GM10266 (cell line): ENCODE results near the gene PLXDC2.
"Not testable (repeated sequence)": the region's sequence is repeated elsewhere in the genome, so short reads cannot be mapped to it uniquely, and the experiment has no call there.

Source experiments
- DNase-seq: peaks from one replicate; pipeline ENCODE4 v3.0.0; 2012; ENCODE audit errors: extremely low spot score
- CTCF ChIP-seq: IDR thresholded peaks from 2 replicates; pipeline ENCODE4 v1.5.1; 2012; ENCODE audit warnings: mild to moderate bottlenecking, low read depth; ENCODE audit not compliant: control insufficient read depth, insufficient read depth; ENCODE audit errors: missing control alignments

PLXDC2 gene

GRCh38 chr10:19985745-19986144 lies 169.5 kb downstream of the PLXDC2 start:
- TF ChIP-seq CTCF: no peak
- DNase-seq: no peak

GRCh38 chr10:19986591-19986990 lies 170.4 kb downstream of the PLXDC2 start:
- TF ChIP-seq CTCF: no peak
- no peak for DNase-seq

DNA sequence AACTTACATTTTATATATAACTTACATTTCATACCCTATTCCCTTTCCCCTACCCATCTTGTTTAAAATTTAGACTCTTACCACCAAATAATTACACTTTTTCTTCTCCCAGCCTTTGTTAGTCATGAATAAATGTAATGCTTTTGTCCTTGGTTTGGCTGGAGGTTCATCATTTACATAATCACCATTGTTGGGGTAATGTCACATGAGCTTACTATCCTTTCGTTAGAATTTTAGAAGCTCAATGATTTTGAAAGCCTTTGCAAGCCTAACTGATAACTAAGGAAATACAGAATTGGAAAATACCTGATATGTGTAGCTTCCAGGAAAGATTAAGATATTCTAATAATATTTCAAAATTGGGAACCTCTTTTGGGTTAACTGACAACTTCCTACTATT lies 171.7 kb downstream of the PLXDC2 start:
- TF ChIP-seq CTCF: no peak

GRCh38 chr10:19993714-19994315 lies 177.6 kb downstream of the PLXDC2 start:
- no peak for TF ChIP-seq CTCF
- DNase-seq: no peak

More for the DNA sequence above, 171.7 kb downstream of the PLXDC2 start:
- no peak for DNase-seq

DNA sequence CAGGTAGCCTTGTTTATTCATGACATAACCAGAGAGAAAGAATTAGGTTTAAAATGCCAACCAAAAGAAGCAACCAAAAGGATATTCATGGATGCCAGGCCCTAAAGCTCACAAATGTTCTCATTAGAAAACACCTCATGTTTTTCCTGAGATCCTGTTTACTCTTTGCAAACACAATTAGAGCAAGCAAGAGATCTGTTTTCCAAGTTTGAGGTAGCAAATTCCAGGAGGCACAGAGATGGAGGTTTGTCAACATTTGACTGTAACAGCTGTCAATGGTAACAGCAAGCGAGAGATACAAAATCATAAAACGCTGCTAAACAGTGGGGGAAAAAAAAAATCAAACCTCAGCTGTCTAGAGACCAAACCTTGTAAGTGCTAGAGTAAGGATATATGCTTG lies 182.2 kb downstream of the PLXDC2 start:
- no peak for DNase-seq
- TF ChIP-seq CTCF: no peak

DNA sequence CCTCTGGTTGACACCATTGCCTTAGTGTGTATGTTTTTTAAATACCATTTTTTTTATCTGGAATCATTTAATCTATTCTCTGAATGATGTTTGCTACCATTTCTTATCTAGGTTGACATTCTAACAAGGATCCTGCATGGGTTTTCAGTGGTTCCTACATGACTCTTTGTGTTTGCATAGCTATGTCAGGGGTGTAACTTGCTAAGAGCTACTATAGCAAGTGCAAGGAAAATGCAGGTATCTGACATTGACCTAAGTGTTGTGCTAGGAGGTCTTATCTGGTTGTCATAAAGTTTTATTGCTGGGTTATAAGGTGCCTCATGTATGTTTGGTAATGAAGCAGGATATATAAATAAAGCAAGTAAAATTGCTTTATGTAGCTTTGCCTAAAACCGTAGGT lies 183.2 kb downstream of the PLXDC2 start:
- TF ChIP-seq CTCF: no peak
- no peak for DNase-seq

GRCh38 chr10:20002026-20002425 lies 185.8 kb downstream of the PLXDC2 start:
- DNase-seq: not testable (repeated sequence)

DNA sequence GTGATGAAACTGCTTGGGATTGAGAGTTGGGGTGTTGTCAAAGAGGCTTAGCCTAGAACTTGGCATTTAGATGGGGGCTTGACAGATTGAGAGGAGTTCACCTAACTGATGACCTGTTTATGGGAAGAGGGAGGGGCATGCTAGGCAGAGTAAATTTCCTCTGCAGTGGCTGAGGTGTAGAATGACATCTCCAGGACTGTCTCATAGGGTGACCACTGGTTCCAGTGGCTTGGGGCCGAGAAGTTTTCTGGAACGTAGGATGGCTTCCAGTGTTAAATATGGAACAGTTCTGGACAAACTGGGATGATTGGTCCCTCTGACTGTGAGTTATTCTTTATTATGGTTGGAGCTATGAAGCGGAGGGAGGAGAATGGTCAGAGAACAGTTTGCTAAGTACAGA lies 186.4 kb downstream of the PLXDC2 start:
- no peak for TF ChIP-seq CTCF
- no peak for DNase-seq
